CMK (cell line): ENCODE data around the gene PCED1B.
"Not testable (repeated sequence)": the region's sequence is repeated elsewhere in the genome, so short reads cannot be mapped to it uniquely, and the experiment has no call there.

Experiments used
- DNase-seq: peaks from one replicate; pipeline ENCODE4 v3.0.0-alpha.2; 2010; ENCODE audit warnings: low read depth

Gene PCED1B

DNA sequence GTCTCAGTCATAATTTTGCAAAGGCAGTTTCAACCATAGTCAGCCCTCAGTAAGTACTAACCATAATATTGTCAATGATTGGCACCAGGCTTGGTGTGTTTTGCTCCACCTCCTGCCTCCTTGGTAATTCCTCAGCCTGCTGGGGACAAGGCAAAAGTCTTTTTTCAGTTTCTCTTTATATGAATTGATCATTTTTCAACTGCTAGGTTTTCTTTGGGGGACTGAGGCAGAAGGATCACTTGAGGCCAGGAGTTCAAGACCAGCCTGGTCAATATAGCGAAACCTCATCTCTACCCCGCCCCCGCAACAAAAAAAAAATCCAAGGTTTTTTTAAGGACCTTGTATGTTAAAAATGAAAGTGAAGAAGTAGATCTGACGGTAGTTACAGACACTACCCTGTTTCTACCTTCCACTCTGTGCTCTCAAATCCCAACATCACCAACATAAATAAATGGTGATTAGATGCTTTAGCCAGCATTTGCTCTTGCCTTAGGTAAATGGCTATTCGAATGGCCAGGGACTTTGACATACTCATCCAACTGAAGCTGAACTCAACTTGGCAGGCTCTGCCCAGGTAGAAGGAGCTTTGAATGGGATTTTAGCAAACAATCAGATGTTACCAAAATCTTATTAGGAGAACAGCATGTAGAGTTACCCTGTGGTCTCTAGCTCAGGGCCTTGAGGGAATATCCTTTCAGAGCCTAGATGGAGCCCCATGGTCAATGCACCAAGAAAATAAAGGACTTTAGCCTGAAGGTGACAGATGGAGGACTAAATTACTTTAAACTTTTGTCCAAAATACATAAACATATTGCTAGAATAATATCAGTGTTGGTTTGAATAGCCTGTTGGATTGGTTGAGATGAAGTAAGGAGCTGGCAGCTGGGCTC lies 127.3 kb downstream of the PCED1B start:
- no peak for DNase-seq

DNA sequence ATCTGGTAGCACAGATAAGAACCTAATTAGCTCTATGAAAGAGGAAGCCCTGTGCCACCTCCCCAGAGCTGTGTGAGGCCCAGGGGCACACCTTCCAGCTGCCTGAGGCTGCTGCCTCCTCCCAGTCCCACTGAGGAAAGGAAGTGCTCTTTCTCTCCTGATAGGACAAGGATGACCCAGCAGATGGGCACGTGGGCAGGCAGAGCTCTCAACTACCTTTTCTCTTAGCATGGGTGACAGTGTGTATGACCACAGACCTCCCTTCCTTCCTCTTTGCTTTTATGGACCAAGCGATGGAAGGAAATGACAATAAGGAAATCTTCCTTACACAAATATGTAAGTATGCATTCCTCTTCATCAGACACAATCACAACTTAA lies 127.9 kb downstream of the PCED1B start:
- peak; percentile 97 for DNase-seq

DNA sequence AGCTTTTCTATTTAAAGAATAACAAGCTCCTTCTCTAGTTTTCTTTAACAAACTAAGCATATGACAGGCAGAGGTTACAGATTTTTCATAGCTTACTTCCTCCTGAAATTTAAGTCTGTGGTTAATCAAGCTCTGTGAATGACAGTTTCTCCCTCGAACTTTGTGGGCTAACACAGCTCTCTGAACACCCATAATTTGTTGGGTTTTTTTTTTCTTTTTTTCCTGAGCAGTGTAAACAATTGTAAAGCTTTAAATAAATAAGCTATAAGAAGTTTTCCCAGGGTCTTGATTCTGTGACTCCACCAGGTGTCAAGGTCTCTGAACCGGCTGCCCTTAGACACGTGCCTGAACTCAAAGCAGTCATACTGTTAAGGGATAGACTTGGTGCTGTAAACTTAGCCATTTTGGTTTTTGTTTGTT lies 128.4 kb downstream of the PCED1B start:
- no peak for DNase-seq

DNA sequence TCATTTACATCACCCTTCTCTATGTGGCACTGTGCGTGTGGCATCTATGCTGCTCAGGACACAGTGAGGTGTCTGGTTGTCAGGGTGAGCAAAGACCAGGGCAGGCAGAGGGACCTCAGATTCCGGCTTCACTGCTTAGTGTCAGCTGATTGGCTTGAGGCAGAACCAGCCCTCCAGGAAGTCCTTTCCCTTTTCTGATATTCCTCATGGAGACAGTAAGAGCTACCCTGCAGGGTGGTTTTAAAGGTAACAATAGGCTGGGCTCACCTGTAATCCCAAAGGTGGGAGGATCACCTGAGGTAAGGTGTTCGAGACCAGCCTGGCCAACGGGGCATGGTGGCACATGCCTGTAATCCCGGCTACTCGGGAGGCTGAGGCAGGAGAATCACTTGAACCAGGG lies 129.6 kb downstream of the PCED1B start:
- no peak for DNase-seq

DNA sequence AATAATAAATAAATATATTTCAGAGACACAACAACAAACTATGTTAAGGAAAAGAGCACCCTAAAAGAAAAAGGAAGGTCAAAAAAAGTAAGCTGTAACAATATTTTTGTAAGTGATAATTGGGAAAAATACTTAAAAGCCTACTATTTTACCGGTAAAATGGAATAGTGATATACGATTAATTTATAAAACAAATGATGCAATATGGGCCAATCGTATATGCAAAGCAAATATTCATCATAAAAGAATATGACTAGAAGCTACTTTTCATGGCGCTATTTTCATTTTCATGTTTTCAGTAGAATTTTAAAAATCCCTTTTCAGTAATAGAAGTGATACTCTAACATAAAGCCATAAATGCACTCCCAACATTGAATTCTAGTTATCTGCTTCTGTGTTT lies 131.4 kb downstream of the PCED1B start:
- no peak for DNase-seq

DNA sequence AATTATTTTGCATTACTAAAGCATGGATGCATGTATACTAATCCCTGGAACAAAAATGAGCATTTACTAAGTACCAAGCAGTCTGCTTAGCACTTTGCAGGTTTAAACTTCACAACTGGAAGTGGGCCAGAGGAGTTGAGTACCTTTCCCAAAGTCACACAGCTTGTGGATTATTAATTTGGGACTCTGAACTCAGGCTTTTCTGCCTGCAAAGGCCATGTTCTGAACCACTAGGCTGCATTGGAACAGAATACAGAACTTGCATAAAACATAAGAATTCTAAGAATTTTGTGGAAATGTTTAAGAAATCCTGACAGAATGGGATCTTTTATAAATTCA lies 133.2 kb downstream of the PCED1B start:
- no peak for DNase-seq

DNA sequence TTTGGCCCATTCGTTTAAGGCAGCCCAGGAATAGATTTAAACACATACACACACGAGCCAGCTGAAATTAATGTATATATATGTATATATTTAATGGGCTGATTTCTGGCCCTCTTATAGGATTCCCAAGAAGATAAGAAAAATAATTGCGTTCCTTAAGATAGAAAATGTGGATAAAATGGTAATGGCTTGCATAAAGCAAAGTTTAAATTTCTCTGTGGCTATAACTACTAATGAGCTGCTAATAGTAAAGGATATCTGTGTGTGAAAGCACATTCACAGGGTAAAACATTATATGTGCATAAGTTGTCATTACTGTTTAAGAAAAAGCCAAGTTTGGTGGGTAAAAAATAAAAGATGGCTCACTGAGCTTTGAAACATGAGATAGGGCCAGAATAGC lies 134.0 kb downstream of the PCED1B start:
- DNase-seq, result no peak

DNA sequence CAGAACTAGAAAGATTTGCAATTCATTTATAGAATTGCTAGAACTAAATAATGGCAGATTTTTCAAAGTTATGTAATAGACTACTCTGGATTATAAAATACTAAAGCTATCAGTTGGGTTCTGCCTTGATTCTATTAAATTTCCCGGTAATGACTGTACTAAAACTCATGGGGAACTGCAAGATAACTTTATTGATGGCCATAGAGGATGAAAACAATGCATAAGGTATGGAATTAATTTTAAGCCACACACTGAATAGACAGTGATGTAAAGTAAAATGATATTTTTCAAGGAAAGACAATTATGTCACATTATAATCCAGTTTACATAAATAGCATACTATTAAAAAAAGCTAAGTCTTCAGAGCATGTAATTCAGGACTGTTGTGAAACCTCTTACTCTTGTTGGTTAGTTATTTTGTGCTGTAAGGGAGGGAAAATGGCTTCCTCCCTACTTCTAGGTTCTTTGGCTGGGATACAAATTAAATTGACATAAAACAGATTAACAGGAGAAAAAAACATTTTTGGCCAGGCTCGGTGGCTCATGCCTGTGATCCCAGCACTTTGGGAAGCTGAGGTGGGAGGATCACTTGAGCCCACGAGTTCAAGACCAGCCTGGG lies 134.7 kb downstream of the PCED1B start:
- no peak for DNase-seq

DNA sequence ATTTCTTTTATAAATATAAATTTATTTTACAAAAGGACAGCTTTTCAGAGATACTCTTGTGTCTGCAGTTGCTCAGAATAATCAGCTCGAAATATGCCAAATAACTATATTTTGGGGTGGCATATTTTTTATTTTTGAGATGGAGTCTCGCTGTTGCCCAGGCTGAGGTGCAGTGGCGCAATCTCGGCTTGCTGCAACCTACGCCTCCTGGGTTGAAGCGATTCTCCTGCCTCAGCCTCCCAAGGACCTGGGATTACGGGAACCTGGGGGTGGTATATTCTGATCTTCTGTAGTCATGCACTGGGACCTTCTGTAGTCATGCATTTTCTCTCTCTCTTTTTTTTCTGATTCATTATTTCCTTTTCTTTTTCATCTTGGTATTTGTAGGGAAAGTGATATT lies 135.3 kb downstream of the PCED1B start:
- no peak for DNase-seq

DNA sequence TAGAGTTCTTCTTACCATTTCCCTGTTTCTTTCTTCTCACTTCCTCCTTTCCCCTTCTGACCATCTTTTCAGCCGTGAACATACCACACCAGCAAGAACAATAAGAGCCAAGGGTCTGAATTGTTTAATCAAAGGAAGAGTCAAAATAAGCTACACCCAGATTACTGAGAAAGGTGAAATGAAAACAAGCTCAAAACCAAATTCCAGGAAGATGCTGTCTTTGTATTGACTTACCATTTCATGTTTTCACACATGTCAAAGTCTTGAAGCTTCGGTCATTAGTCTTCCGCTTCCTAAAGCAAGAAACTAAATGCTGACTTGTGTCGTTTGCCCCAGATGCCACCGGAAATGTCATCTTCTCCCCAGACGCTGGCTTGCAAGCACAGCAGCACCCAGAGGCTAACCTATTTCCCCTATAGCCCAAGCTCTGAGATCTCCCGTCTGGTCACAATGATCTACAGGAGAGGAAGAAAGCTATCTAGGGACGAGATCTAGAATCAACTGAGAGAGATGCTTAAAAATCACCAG lies 136.8 kb downstream of the PCED1B start:
- DNase-seq, result no peak

DNA sequence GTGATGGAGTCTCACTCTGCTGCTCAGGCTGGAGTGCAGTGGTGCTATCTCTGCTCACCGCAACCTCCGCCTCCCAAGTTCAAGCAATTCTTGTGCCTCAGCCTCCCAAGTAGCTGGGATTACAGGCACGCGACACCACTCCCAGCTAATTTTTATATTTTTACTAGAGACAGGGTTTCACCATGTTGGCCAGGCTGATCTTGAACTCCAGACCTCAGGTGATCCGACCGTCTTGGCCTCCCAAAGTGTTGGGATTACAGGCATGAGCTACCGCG lies 138.1 kb downstream of the PCED1B start:
- not testable (repeated sequence) for DNase-seq

DNA sequence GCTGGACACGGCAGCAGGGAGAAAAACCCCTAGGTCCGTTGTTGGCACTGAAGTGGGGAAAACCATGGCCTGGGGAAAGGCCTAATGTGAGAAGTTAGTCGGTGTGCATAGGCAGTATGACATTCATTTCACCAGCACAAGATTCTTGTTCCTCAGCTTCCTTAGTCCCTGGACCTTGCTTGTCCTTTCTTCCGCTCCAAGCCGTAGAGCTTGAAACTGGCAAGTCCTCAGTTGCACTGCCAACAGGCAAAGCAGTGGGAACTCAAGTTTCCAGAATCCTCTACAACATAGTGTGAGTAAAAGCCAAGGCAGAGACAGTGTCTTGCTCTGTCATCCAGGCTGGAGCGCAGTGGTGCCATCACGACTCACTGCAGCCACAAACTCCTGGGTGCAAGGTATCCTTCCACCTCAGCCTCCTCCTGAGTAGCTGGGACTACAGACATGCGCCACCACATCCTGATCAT lies 138.8 kb downstream of the PCED1B start:
- DNase-seq, result no peak

DNA sequence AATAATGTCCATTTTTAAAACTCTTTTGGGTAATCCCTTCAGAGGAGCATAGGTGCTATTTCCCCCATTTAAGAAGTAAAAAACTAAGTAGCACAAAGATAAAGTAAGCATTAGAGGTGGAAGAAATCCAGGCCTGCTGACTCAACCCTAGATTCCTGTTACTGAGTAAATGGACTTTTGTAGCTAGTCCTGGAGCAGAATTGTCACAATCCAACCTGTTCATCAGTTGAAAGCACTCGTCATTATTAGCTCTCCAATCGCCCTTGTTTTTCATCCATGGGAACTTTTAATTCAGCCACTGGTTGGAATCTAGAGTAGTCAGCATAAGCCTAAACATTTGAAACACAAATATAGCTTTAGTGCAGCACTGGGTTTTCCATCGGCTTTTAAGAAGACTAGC lies 139.8 kb downstream of the PCED1B start:
- no peak for DNase-seq

DNA sequence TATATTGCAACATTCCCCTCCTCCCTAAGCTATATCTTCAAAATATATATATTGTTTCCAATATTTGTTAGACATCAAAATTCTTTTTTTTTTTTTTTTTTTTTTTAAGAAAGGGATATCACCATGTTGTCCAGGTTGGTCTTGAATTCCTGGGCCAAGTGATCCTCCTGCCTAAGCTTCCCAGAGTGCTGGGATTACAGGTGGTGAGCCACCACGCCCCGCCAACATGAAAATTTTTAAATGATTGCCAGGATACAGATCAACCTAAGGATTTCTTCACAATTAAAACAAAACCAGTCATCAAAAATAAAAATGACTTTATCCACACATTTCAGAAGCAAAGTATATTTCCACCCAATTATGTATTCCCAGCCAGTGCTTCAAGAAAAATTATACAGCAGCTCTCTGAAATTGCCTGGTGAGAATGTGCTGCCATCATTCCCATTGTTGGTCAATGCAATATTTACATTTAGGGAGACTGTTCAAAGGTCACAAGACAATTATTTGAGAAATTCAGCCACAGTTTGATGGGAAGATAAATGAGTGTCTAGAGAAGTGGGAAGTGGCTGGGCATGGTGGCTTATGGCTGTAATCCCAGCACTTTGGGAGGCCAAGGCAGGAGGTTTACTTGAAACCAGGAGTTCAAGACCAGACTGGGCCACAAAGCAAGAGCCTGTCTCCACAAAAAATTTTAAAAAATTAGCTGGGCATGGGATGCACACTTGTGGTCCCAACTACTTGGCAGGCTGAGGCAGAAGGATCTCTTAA lies 142.0 kb downstream of the PCED1B start:
- DNase-seq, result no peak

DNA sequence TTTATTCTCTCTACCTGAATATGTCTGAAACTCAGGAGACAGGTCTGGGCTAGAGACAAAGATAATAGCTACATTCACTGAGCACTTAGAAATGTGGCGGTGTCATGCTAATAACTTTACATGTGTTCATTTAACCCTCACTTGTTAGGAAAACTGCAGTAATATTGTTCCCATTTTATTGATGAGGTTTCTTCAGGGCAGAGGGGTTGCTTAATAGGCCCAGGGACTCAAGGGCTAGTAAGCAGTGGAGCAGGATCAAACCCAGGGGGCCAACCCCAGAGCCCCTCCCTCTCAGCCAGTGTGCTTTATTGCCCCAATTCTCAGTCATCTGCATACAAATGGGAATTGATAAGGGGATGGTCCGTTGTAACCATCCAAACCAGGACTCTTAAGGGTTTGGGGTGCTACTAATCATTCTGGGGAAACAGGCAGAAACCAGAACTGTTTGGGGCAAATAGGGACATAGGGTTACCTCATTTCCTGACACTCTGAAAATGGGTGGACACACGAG lies 143.2 kb downstream of the PCED1B start:
- no peak for DNase-seq

DNA sequence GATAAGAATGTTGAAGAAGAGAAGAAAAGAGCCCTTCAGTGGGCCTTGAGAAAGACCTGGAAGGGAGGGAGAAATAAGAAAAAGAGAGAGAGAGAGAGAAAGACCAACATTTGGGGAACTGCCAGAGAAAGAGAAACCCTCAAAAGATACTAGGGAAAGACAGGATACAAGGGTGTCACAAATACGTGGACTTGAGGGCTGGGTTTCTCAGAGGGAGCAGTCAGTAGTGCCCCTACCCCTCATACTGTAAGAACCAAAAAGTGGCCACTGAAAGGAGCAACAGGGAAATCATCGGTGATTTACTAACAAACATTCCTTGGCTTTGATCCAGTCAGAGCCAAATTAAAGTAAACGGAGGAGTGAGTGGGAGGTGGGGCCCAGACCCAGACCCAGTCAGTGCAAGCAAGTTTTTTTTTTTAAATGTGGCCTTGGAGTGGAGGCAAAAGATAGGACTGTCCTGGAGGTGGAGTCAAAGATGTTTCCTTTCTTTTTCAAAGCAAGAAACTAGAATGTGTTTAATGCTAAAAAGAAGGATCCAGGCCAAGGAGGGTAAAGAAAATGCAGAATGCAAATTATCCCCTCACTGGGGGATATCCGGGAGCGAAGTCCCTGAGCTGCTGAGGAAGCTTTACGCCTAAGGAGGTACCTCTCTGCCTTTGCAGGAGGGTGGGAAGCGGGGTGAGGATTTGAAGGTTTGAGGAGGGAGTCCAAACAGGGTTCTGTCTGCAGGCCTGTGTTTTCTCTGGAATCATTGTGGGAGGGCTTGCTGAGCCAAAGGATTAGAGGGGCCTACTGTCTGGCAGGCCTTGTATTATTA lies 143.8 kb downstream of the PCED1B start:
- DNase-seq, result no peak

DNA sequence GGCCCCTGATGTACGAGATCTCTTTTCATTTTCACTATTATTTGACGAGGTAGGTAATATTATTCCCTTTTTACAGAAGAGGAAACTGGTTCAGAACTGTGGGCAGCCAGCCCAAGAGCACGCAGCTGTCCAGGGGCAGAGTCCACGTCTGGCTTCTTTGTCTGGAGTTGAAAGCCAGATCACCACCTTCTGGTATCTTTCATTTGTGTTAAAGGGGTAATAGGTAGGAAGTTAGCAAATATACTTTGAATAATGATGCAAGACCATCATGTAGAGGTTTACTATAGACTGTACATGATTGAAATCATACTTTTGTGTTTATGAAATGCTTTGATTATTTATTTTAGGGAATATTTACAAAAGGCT lies 144.4 kb downstream of the PCED1B start:
- no peak for DNase-seq

DNA sequence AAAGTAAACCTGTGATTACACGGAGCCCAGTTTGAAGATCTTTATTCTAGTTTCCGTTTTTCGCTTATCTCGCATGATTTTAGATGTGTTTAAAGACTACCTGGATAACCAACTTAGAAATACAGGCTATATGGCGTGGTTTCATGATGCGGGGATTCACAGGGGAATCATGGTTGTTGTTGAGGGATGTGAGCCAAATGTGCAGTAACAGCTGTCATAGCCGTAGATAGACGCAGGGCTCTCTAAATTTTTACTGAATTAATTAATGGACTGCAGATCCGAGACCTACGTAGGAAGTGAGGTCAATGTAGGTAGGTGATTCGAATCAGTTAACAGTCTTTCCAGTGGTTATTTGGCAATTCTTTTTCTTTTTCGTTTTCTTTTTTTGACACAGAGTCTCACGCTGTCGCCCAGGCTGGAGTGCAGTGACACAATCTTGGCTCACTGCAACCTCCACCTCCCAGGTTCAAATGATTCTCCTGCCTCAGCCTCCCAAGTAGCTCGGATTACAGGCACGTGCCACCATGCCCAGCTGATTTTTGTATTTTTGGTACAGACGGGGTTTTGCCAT lies 145.2 kb downstream of the PCED1B start:
- DNase-seq, result no peak

DNA sequence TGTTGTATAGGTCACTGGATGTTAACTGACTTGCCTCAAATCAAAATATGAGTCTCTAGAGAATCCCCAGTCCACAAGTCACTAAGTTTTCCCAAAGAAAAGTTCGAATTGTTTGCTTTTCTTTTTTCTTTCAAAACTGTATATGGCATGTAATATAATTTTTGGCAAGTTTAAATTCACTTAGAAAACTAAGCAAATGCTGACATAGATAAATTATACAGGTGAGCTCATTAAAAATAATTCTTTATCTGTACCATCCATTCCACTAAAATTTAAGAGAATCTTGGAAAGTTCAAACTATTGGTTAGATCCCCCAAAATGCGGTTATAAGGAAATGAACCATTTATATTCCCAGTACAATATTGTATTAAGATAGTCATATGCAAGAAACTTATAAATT lies 145.9 kb downstream of the PCED1B start:
- DNase-seq, result no peak

DNA sequence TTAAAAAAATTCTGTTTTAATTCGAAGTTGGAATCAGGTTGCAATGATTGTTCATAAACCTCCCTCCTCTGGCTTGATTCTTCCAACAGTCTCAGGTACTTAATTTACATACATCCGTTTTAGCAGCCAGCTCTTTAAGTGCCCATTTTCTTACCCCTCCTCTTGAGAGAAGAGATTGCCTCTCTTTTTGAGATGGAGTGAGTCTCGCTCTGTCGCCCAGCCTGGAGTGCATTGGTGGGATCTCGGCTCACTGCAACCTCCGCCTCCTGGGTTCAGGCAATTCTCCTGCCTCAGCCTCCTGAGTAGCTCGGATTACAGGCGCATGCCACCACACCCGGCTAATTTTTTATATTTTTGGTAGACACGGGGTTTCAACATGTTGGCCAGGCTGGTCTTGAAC lies 146.8 kb downstream of the PCED1B start:
- DNase-seq, result no peak

DNA sequence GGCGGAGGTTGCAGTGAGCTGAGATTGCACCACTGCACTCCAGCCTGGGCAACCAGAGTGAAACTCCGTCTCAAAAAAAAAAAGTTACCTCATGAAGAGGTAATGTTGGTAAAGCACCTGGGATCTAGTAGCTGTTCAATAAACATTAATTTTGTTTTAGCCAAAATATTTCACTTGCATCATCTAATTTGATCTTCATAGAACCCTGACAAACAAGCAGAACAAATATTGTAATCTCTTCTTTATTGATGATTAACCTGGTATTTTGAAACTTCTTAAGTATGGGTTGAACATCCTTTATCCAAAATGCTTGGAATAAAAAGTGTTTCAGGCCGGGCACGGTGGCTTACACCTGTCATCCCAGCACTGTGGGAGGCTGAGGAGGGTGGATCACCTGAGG lies 149.4 kb downstream of the PCED1B start:
- no peak for DNase-seq

DNA sequence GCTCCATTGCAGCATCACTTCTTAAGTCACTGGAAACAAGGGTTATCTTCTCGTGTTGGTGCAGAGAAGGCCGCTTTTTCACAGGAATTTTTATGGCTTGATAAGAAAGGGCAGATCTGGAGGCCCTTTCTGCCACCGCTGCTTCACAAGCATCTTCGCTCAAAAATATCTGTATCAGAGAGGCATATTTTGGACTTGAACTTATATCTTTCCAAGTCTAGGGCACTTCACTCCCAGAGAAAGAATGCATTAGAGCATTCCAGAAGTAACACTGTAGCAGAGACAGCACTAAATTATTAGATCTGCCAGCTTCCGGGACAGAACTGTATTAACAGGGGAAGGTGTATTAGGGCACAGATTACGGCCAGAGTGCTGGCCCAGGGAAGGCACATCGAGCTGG lies 152.0 kb downstream of the PCED1B start:
- no peak for DNase-seq
